ENCODE data around the gene CARF. TPM values are rescaled to one million over a fixed set of nuclear protein-coding genes. Genes with fewer than 3 reads are reported as not detected.
"Not testable (repeated sequence)": the region's sequence is repeated elsewhere in the genome, so short reads cannot be mapped to it uniquely, and the experiment has no call there.

CARF gene
- total and polyA plus RNA-seq, 2 experiments from 2014 or later, result 5.1 to 13.7 TPM

DNA sequence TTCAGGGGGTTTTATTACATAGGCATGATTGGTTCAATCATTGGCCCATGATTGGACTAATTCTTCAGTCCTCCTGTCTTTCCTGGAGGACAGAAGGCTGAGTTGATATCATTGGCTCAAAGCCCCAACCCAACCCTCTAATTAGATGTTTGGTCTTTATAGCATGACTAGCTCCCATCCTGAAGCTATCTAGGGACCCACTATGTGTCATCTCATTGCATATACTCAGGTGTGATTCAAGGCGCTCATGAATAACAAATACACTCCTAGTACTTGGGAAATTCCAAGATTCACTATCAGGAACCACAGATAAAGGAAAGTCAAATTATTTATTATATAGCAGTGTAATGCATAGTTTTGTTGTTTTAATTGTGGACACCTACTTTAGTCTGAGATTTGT lies 77.7 kb downstream of the CARF start:
- H4K20me1 ChIP-seq (ENCODE audit: insufficient read depth, poor library complexity, severe bottlenecking), result no peaks in the 10 kb centered on the region
- H3K27ac ChIP-seq, result no peak overlapping the region
- no peaks in the 10 kb centered on the region for H3K9me2 ChIP-seq (replicated peaks; ENCODE audit: insufficient read depth)
- H3K36me3 ChIP-seq (replicated peaks; ENCODE audit: insufficient read depth, low read depth), result no peaks in the 10 kb centered on the region
- H3K27me3 ChIP-seq, result no peaks in the 10 kb centered on the region
- H3K9me3 ChIP-seq (ENCODE audit: low read depth), result no peaks in the 10 kb centered on the region
- TF ChIP-seq, protein P1, sequence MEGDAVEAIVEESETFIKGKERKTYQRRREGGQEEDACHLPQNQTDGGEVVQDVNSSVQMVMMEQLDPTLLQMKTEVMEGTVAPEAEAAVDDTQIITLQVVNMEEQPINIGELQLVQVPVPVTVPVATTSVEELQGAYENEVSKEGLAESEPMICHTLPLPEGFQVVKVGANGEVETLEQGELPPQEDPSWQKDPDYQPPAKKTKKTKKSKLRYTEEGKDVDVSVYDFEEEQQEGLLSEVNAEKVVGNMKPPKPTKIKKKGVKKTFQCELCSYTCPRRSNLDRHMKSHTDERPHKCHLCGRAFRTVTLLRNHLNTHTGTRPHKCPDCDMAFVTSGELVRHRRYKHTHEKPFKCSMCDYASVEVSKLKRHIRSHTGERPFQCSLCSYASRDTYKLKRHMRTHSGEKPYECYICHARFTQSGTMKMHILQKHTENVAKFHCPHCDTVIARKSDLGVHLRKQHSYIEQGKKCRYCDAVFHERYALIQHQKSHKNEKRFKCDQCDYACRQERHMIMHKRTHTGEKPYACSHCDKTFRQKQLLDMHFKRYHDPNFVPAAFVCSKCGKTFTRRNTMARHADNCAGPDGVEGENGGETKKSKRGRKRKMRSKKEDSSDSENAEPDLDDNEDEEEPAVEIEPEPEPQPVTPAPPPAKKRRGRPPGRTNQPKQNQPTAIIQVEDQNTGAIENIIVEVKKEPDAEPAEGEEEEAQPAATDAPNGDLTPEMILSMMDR (IDR thresholded peaks at IDR 0.05; ENCODE audit: poor library complexity), result no peak
- no peak for TF ChIP-seq EZH2 (IDR thresholded peaks at IDR 0.05; ENCODE audit: borderline replicate concordance)
- TF ChIP-seq EZH2phosphoT487 (IDR thresholded peaks at IDR 0.05; ENCODE audit: low read depth, severe bottlenecking, unreplicated experiment), result no peak
- no peak overlapping the region for H2AFZ ChIP-seq
- H3K4me2 ChIP-seq, result no peak overlapping the region
- no peaks in the 10 kb centered on the region for H3K4me1 ChIP-seq (ENCODE audit: insufficient read depth)
- no peak overlapping the region for H3K4me3 ChIP-seq
- H3K79me2 ChIP-seq, result no peaks in the 10 kb centered on the region
- WGBS (ENCODE audit: low lambda C conversion rate, missing lambda C conversion rate), result 100% methylated on average over 1 of the region's 1 CpG
- no peak for DNase-seq (ENCODE audit: low spot score)

DNA sequence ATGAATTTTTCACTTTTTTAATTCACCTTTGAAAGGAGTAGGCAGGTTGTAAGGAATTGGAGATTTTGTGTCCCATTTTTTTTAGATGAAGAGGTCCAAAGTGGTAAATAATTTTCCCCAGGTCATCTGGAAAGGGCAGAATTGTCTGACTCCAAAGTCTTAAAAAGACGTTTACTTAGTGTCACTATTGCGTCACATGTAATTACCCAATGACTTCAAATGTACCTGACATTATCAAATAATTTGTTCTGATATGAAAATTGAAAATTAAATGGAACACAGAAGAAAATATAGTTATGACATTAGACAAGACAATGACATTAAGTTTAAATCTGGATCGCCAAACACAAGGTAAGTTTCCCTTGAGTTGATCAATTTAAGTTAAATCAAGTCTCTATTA lies 78.4 kb downstream of the CARF start:
- Histone ChIP-seq H3K27ac (no peak overlapping the region), H3K27me3 (no peaks in the 10 kb centered on the region), H3K4me2 (no peak overlapping the region), H3K9me3 (ENCODE audit: low read depth) (no peaks in the 10 kb centered on the region), H3K79me2 (no peaks in the 10 kb centered on the region), H4K20me1 (ENCODE audit: insufficient read depth, poor library complexity, severe bottlenecking) (no peaks in the 10 kb centered on the region), H3K4me1 (ENCODE audit: insufficient read depth) (no peaks in the 10 kb centered on the region), H3K36me3 (replicated peaks; ENCODE audit: insufficient read depth, low read depth) (no peaks in the 10 kb centered on the region), H3K9me2 (replicated peaks; ENCODE audit: insufficient read depth) (no peaks in the 10 kb centered on the region), H2AFZ (no peak overlapping the region), H3K4me3 (no peak overlapping the region)
- WGBS (ENCODE audit: low lambda C conversion rate, missing lambda C conversion rate), result 90% methylated on average over 3 of the region's 3 CpGs
- TF ChIP-seq, protein P1 (IDR thresholded peaks at IDR 0.05; ENCODE audit: poor library complexity), result no peak
- no peak for TF ChIP-seq EZH2phosphoT487 (IDR thresholded peaks at IDR 0.05; ENCODE audit: low read depth, severe bottlenecking, unreplicated experiment)
- no peak for TF ChIP-seq EZH2 (IDR thresholded peaks at IDR 0.05; ENCODE audit: borderline replicate concordance)
- no peak for DNase-seq (ENCODE audit: low spot score)

DNA sequence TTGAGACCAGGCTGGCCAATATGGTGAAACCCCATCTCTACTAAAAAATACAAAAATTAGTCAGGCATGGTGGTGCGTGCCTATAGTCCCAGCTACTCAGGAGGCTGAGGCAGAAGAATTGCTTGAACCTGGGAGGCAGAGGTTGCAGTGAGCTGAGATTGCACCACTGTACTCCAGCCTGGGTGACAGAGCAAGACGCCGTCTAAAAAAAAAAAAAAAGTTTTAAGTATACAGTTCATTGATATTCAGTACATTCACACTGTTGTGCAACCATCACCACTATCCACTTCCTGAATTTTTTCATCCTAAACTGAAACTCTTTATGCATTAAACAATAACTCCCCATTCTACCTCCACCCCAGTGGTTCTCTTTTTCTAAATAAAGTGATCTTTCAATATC lies 85.0 kb downstream of the CARF start:
- not testable (repeated sequence) for H3K9me2 ChIP-seq (replicated peaks; ENCODE audit: insufficient read depth); H3K9me3 ChIP-seq (ENCODE audit: low read depth); H3K4me3 ChIP-seq; H3K36me3 ChIP-seq (replicated peaks; ENCODE audit: insufficient read depth, low read depth); H3K27me3 ChIP-seq; H4K20me1 ChIP-seq (ENCODE audit: insufficient read depth, poor library complexity, severe bottlenecking); H3K27ac ChIP-seq; H3K79me2 ChIP-seq; H2AFZ ChIP-seq; H3K4me2 ChIP-seq; H3K4me1 ChIP-seq (ENCODE audit: insufficient read depth); DNase-seq (ENCODE audit: low spot score)
- WGBS (ENCODE audit: low lambda C conversion rate, missing lambda C conversion rate), result 80% methylated on average over 3 of the region's 3 CpGs

DNA sequence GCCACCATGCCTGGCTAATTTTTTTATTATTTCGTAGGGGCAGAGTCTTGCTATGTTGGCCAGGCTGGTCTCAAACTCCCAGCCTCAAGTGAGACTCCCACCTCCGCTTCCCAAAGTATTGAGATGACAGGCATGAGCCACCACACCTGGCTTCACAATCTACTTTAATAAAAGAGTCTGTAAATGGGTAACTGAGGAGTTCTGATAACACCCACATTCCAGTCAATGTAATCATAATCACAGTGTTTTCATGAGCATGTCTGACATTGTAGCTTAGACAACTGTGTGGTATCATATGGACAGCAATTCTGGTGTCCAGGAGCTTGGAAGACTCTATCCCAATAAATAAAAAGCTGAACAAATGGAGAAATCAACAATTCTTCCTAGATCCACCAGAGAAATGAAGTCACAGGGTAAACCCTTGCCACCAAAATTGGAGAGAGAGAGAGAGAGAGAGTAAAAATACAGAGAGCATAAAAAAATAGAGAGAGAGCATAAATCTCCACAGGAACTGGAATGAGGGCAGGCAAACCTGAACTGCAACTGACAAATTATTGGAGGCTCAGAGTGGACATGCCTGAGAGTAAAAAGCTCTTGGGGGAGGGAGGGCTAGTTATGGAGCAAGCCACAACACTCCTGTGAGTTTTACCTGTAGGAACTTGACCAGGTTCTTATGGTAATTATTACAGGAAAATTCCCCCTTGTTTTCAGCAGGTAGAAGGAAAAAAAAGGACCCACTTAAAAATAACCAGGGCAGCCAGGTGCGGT lies 90.2 kb downstream of the CARF start:
- H4K20me1 ChIP-seq (ENCODE audit: insufficient read depth, poor library complexity, severe bottlenecking), result no peaks in the 10 kb centered on the region
- H3K9me3 ChIP-seq (ENCODE audit: low read depth), result no peaks in the 10 kb centered on the region
- H3K4me3 ChIP-seq, result no peak overlapping the region
- no peaks in the 10 kb centered on the region for H3K27me3 ChIP-seq
- no peaks in the 10 kb centered on the region for H3K79me2 ChIP-seq
- TF ChIP-seq EZH2 (IDR thresholded peaks at IDR 0.05; ENCODE audit: borderline replicate concordance) (no peak), EZH2phosphoT487 (IDR thresholded peaks at IDR 0.05; ENCODE audit: low read depth, severe bottlenecking, unreplicated experiment) (no peak)
- TF ChIP-seq, protein P1 (IDR thresholded peaks at IDR 0.05; ENCODE audit: poor library complexity), result no peak
- H3K9me2 ChIP-seq (replicated peaks; ENCODE audit: insufficient read depth), result no peaks in the 10 kb centered on the region
- peak overlapping the region; percentile 33 for H3K4me2 ChIP-seq
- no peaks in the 10 kb centered on the region for H3K36me3 ChIP-seq (replicated peaks; ENCODE audit: insufficient read depth, low read depth)
- H3K4me1 ChIP-seq (ENCODE audit: insufficient read depth), result peaks cover 5% of the 10 kb centered on the region
- WGBS (ENCODE audit: low lambda C conversion rate, missing lambda C conversion rate), result 74% methylated on average over 3 of the region's 3 CpGs
- H3K27ac ChIP-seq, result peak overlapping the region; percentile 76
- peak; percentile 42 for DNase-seq (ENCODE audit: low spot score)
- H2AFZ ChIP-seq, result no peak overlapping the region
